ENCODE data around the gene NTF4.

DNA sequence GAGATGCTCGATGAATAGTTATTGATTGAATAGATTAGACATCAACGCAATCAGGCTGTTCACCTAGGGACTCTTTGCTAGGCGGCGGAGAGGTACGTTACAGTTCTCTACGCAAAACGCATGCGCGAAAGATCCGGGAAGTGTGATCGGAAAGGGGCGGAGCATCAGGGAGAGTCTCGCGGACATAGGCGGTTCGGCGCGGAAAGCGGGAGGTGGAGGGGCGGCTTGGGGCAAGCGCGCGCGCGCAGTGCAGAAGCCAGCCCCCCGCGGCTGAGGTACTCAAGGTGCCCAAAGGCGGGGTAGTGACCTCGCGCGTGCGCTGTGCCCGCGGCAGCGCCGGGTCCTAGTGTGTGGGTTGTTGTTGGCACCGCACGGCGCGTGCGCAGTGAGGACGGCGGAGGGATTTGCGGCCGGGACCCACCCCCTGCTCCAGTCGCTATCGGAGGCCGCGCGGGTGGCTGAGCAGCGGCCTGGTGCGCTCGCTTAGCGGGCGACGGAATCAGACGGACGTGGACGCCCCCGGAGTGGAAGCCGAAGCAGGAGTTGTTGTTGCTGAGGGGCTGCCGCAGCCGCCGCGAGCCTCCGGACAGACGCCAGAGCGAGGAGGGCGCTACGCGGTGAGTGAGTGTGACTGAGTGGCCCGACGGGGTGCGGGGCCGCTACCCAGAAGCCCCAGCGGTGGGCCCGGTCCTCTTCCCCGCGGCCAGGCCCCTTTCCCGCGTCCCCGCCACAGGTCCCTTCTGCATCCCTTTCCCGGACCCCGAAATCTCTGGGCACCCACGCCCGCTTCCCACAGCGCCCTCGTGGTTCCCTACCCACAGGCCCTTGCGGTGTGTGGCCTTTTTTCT, 20.6 kb upstream of the NTF4 start, which contains the start of gene SNRNP70:
- no peak for TF ChIP-seq YY1 (IDR thresholded peaks at IDR 0.05; ENCODE audit: insufficient read depth, insufficient read length)
- no peak for TF ChIP-seq ZNF274 (IDR thresholded peaks at IDR 0.05; ENCODE audit: low read depth, low read length)
- no peak for TF ChIP-seq SUZ12 (IDR thresholded peaks at IDR 0.05; ENCODE audit: extremely low read depth, insufficient read depth, insufficient read length)
